H1 (cell line): ENCODE measurements around the gene SLC38A7. TPM values are rescaled to one million over a fixed set of nuclear protein-coding genes. Genes with fewer than 3 reads are reported as not detected.

ENCODE experiments used
- CTCF ChIA-PET: fragments of 300-600 bp; sonication (Branson Sonifier 250); formaldehyde crosslinking; loops from one replicate; lab custom pipeline; 2021; ENCODE audit not compliant: partially characterized antibody; lab: Charles Lee
- POLR2A ChIA-PET: fragments of 300-600 bp; sonication (Branson Sonifier 250); formaldehyde crosslinking; loops from one replicate; lab custom pipeline; 2021; ENCODE audit warnings: inconsistent platforms; ENCODE audit not compliant: partially characterized antibody; lab: Charles Lee
- DNase-seq, 2 experiments: peaks; one replicate each; pipeline versions ENCODE4 v3.0.0 to v3.0.0-alpha.2; 2010 to 2022; ENCODE audit warnings: low spot score in 2 of 2, low read depth in 1 of 2, mixed read lengths in 1 of 2
- FAIRE-seq: peaks from 2 replicates; lab custom pipeline; 2011; peaks lifted over from hg19 to GRCh38; lab: Jason Lieb, UNC
- H2AFZ ChIP-seq: 2 replicates; pipeline ENCODE4 v1.8.1; 2012; ENCODE audit warnings: low read length, inconsistent platforms
- H2AK5ac ChIP-seq: 2 replicates; pipeline ENCODE4 v1.6.1; 2013; ENCODE audit warnings: low read depth, low read length
- H2BK120ac ChIP-seq: replicated peaks from 2 replicates; pipeline ENCODE3; 2013; ENCODE audit warnings: low read depth, low read length, inconsistent platforms
- H2BK12ac ChIP-seq: 2 replicates; pipeline ENCODE4 v1.6.1; 2013; ENCODE audit warnings: low read depth, low read length
- H2BK15ac ChIP-seq: 2 replicates; pipeline ENCODE4 v1.6.1; 2013; ENCODE audit warnings: low read length
- H2BK20ac ChIP-seq: 2 replicates; pipeline ENCODE4 v1.6.1; 2013; ENCODE audit warnings: low read length
- H2BK5ac ChIP-seq: 2 replicates; pipeline ENCODE4 v1.6.1; 2013; ENCODE audit warnings: low read depth, low read length
- H3K14ac ChIP-seq: 2 replicates; pipeline ENCODE4 v1.6.1; 2013; ENCODE audit warnings: inconsistent platforms; ENCODE audit not compliant: insufficient read length
- H3K18ac ChIP-seq: 2 replicates; pipeline ENCODE4 v1.6.1; 2013; ENCODE audit warnings: low read length; ENCODE audit errors: extremely low read depth
- H3K23ac ChIP-seq: 2 replicates; pipeline ENCODE4 v1.6.1; 2013; ENCODE audit warnings: inconsistent platforms; ENCODE audit not compliant: insufficient read length
- H3K23me2 ChIP-seq: 2 replicates; pipeline ENCODE4 v1.6.1; 2013; ENCODE audit warnings: low read depth, low read length
- H3K27ac ChIP-seq: 2 replicates; pipeline ENCODE4 v1.6.1; 2011; ENCODE audit warnings: low read depth, low read length, inconsistent platforms
- H3K27me3 ChIP-seq, 4 experiments: replicated peaks in 1 of 4; 1 replicate in 1 of 4; 2 replicates in 3 of 4; pipeline versions ENCODE4 v1.6.1 to v1.8.1; 2011 to 2013; ENCODE audit warnings: low read length in 3 of 4, mild to moderate bottlenecking in 3 of 4, inconsistent platforms in 2 of 4, mixed read lengths in 2 of 4, moderate library complexity in 1 of 4; ENCODE audit not compliant: control insufficient read depth in 3 of 4, insufficient read depth in 3 of 4; ENCODE audit errors: extremely low read depth in 1 of 4
- H3K36me3 ChIP-seq, 4 experiments: 2 replicates each; pipeline versions ENCODE4 v1.6.1 to v1.8.1; 2011 to 2013; ENCODE audit warnings: mild to moderate bottlenecking in 4 of 4, low read length in 3 of 4, moderate library complexity in 2 of 4, control low read depth in 1 of 4, inconsistent platforms in 1 of 4; ENCODE audit not compliant: insufficient read depth in 4 of 4, control insufficient read depth in 2 of 4
- H3K4ac ChIP-seq: replicated peaks from 2 replicates; pipeline ENCODE3; 2013; ENCODE audit warnings: low read length, low read depth, mixed read lengths, inconsistent platforms; ENCODE audit not compliant: insufficient read length
- H3K4me1 ChIP-seq, 4 experiments: replicated peaks in 1 of 4; 1 replicate in 1 of 4; 2 replicates in 3 of 4; pipeline versions ENCODE4 v1.6.1 to v1.8.1; 2011 to 2013; ENCODE audit warnings: low read length in 3 of 4, inconsistent platforms in 2 of 4, mixed read lengths in 1 of 4; ENCODE audit not compliant: insufficient read depth in 4 of 4, control insufficient read depth in 3 of 4
- H3K4me2 ChIP-seq, 2 experiments: 2 replicates each; pipeline versions ENCODE4 v1.6.1 to v1.8.1; 2011 to 2013; ENCODE audit warnings: low read depth in 2 of 2, low read length in 2 of 2, control low read depth in 1 of 2, inconsistent platforms in 1 of 2, mild to moderate bottlenecking in 1 of 2; ENCODE audit not compliant: insufficient read depth in 1 of 2
- H3K4me3 ChIP-seq, 4 experiments: fragments of 200-600, 300-600 bp in 1 of 4; sonication (generic), shearing (Covaris generic), sonication (Bioruptor Twin) in 1 of 4; 2 replicates each; pipeline versions ENCODE4 v1.5.1 to v1.8.1; 2011 to 2016; ENCODE audit warnings: low read length in 4 of 4, low read depth in 3 of 4, control low read depth in 2 of 4, inconsistent platforms in 2 of 4, mild to moderate bottlenecking in 2 of 4, mixed read lengths in 1 of 4, moderate library complexity in 1 of 4; ENCODE audit not compliant: insufficient read depth in 2 of 4; ENCODE audit errors: extremely low read depth in 1 of 4
- H3K56ac ChIP-seq: replicated peaks from 2 replicates; pipeline ENCODE3; 2013; ENCODE audit warnings: low read depth, mild to moderate bottlenecking, mixed read lengths, low read length, inconsistent platforms; ENCODE audit not compliant: insufficient read length
- H3K79me1 ChIP-seq: 2 replicates; pipeline ENCODE4 v1.6.1; 2013; ENCODE audit warnings: low read depth, low read length, control low read depth
- H3K79me2 ChIP-seq, 2 experiments: 2 replicates each; pipeline versions ENCODE4 v1.6.1 to v1.8.1; 2012 to 2013; ENCODE audit warnings: low read length in 2 of 2, mild to moderate bottlenecking in 2 of 2, inconsistent platforms in 1 of 2; ENCODE audit not compliant: insufficient read depth in 2 of 2, control insufficient read depth in 1 of 2
- H3K9ac ChIP-seq, 4 experiments: replicated peaks in 1 of 4; 1 replicate in 1 of 4; 2 replicates in 3 of 4; pipeline versions ENCODE4 v1.6.1 to v1.8.1; 2011 to 2013; ENCODE audit warnings: low read depth in 3 of 4, low read length in 3 of 4, control low read depth in 2 of 4, mild to moderate bottlenecking in 2 of 4, moderate library complexity in 2 of 4, inconsistent platforms in 1 of 4; ENCODE audit errors: extremely low read depth in 1 of 4
- H3K9me3 ChIP-seq, 2 experiments: 2 replicates each; pipeline versions ENCODE4 v1.6.1 to v1.8.1; 2012 to 2013; ENCODE audit warnings: mild to moderate bottlenecking in 2 of 2, moderate library complexity in 2 of 2, control low read depth in 1 of 2, inconsistent platforms in 1 of 2, low read depth in 1 of 2, low read length in 1 of 2, mixed read lengths in 1 of 2; ENCODE audit not compliant: insufficient read depth in 2 of 2
- H4K20me1 ChIP-seq, 2 experiments: replicated peaks in 1 of 2; 2 replicates each; pipeline versions ENCODE3 to v1.8.1; 2011 to 2013; ENCODE audit warnings: inconsistent platforms in 2 of 2, low read length in 2 of 2, mild to moderate bottlenecking in 1 of 2; ENCODE audit not compliant: insufficient read depth in 2 of 2, control insufficient read depth in 1 of 2
- H4K5ac ChIP-seq: 2 replicates; pipeline ENCODE4 v1.6.1; 2013; ENCODE audit warnings: low read length, low read depth, mixed read lengths, inconsistent platforms; ENCODE audit not compliant: insufficient read length
- H4K8ac ChIP-seq: 2 replicates; pipeline ENCODE4 v1.8.0; 2013; ENCODE audit warnings: mild to moderate bottlenecking, moderate library complexity, low read length, inconsistent platforms; ENCODE audit not compliant: insufficient read depth; ENCODE audit errors: extremely low read depth
- H4K91ac ChIP-seq: replicated peaks from 2 replicates; pipeline ENCODE3; 2013; ENCODE audit warnings: low read length, mixed read lengths, inconsistent platforms; ENCODE audit not compliant: insufficient read length
- ASH2L ChIP-seq: fragments of 200-600, 300-600 bp; sonication (generic); IDR thresholded peaks from one replicate; pipeline ENCODE4 v1.7.1; 2017; ENCODE audit warnings: low read length
- BRCA1 ChIP-seq: IDR thresholded peaks from 2 replicates; pipeline ENCODE4 v1.6.1; 2012; ENCODE audit warnings: low read depth, low read length, improper control_type of control experiment
- CEBPB ChIP-seq: IDR thresholded peaks from 2 replicates; pipeline ENCODE4 v1.6.1; 2012; ENCODE audit warnings: low read depth, low read length
- CHD2 ChIP-seq: IDR thresholded peaks from 2 replicates; pipeline ENCODE4 v1.6.1; 2012; ENCODE audit warnings: low read length, improper control_type of control experiment
- EP300 ChIP-seq, 2 experiments: IDR thresholded peaks; 1 replicate in 1 of 2; 2 replicates in 1 of 2; pipeline ENCODE4 v1.6.1; 2011 to 2012; ENCODE audit warnings: low read depth in 2 of 2, low read length in 2 of 2, mild to moderate bottlenecking in 2 of 2, borderline replicate concordance in 1 of 2, inconsistent platforms in 1 of 2, moderate library complexity in 1 of 2
- KDM5A ChIP-seq: fragments of 200-600 bp; IDR thresholded peaks from 2 replicates; pipeline ENCODE4 v1.7.1; 2012; ENCODE audit warnings: mild to moderate bottlenecking, low read length, inconsistent platforms, mixed read lengths
- MAFK ChIP-seq: IDR thresholded peaks from 2 replicates; pipeline ENCODE4 v1.6.1; 2012; ENCODE audit warnings: low read depth, mild to moderate bottlenecking, improper control_type of control experiment, low read length
- TAF1 ChIP-seq: IDR thresholded peaks from 2 replicates; pipeline ENCODE4 v1.6.1; 2011; ENCODE audit warnings: mild to moderate bottlenecking, low read depth, low read length
- WGBS, 2 experiments: shearing (Covaris generic) in 1 of 2; methylation state at CpG; one replicate each; pipeline versions ENCODE4 v1.1.6 to v1.1.7; 2013 to 2015; ENCODE audit warnings: low lambda C conversion rate in 2 of 2, mixed read lengths in 2 of 2, inconsistent platforms in 1 of 2, low coverage in 1 of 2, missing lambda C conversion rate in 1 of 2; ENCODE audit not compliant: insufficient replicate concordance in 2 of 2, insufficient coverage in 1 of 2, insufficient read length in 1 of 2; ENCODE audit errors: extremely low coverage in 1 of 2, missing lambda C conversion rate in 1 of 2; 5-methylcytosine and 5-hydroxymethylcytosine counted together
- polyA plus RNA-seq, 7 experiments: library from polyadenylated mRNA; depleted of rRNA in 3 of 7; stranded (reverse) in 5 of 7; unstranded in 2 of 7; fragments of >200 nt in 5 of 7; fragments of 200-250 nt in 2 of 7; gene quantifications; 1 replicate in 5 of 7; 2 replicates in 1 of 7; 4 replicates in 1 of 7; pipeline versions ENCODE4 v1.2.1 to v1.2.3, GENCODE V29; 2011 to 2013; ENCODE audit warnings: missing spikeins in 2 of 7, mixed read lengths in 2 of 7
- total RNA-seq: library from RNA; stranded (reverse); fragmentation: NEBNext Ultra II Directional; extraction: Animal tissue kit (Norgen Biotek cat#: 25700); gene quantifications from 2 replicates; pipeline ENCODE4 v1.2.1, GENCODE V29; 2021

SLC38A7 gene
- total and polyA plus RNA-seq, 2 of the 8 experiments (the other 6 are each of a cell fraction or from before 2014, with no cell fraction given), result 26.7 to 28.0 TPM

DNA sequence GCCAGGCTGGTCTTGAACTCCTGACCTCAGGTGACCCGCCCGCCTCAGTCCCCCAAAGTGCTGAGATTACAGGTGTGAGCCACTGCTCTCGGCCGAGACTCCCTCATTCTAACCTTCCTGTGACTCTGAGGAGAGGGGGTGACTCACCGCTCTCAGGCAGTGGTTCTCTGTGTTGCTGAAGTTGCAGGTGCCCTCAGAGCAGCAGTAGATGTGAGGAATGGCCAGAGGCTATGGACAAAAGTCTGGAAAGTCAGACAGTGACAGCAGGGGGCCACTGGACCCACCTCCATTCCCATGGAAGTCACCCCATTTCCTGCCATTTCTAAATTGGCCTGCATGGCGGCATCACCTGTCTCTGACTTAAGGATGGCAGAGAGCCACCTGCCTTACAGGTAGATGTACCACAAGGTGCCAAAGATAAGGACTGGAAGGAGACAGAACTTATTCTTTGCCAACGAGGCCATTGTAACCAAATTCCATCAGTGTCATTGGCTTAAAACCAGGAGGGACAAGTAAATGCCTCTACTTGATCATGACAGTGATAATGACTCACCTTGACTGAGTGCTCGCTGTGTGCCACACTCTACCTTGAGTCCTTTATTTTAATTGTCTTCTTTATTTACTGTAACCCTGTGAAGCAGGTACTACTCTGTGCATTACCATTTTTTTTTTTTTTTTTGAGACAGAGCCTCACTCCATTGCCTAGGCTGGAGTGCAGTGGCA lies 39.6 kb downstream of the SLC38A7 start:
- no peak for FAIRE-seq
- no peak overlapping the region for H2BK20ac ChIP-seq
- POLR2A ChIA-PET, result no interaction called here

More for the DNA sequence above, 39.6 kb downstream of the SLC38A7 start:
- Histone ChIP-seq H3K4me2 (no peak overlapping the region), H3K27me3 (no peaks in the 10 kb centered on the region), H3K9me3 (no peaks in the 10 kb centered on the region), H2BK12ac (no peak overlapping the region), H3K4ac (no peak overlapping the region), H3K79me2 (no peaks in the 10 kb centered on the region), H3K4me1 (no peaks in the 10 kb centered on the region; a peak in 1 of 7 replicates), H2BK120ac (no peak overlapping the region), H4K5ac (no peak overlapping the region), H2BK5ac (no peak overlapping the region), H3K27ac (no peak overlapping the region), H3K36me3 (no peaks in the 10 kb centered on the region), H3K18ac (no peak overlapping the region), H3K56ac (no peak overlapping the region), H3K14ac (no peak overlapping the region)
- 90% methylated on average over 8 of the region's 8 CpGs; no CpG with 5 or more reads in 1 of the 2 experiments for WGBS, 2 experiments
- TF ChIP-seq CEBPB, result no peak
- TF ChIP-seq MAFK, result no peak
- no peak for TF ChIP-seq BRCA1
- no peak for TF ChIP-seq ASH2L
- no peak for TF ChIP-seq KDM5A
- TF ChIP-seq EP300 (IDR thresholded peaks at IDR 0.05; ENCODE audit: borderline replicate concordance in 1 of 2, low read depth in 2 of 2, low read length in 2 of 2), result no peak
- no peak for TF ChIP-seq TAF1
- TF ChIP-seq CHD2, result no peak
- TF ChIP-seq, all 59 proteins: peak for 0
- DNase-seq, result no peak
- Histone ChIP-seq H4K91ac (no peak overlapping the region), H4K20me1 (no peaks in the 10 kb centered on the region), H3K79me1 (no peaks in the 10 kb centered on the region), H3K23me2 (peaks cover 2% of the 10 kb centered on the region; the same call in 1 of the 2 replicates), H2BK15ac (no peak overlapping the region), H3K23ac (no peak overlapping the region), H4K8ac (no peak overlapping the region), H3K9ac (no peak overlapping the region), H2AFZ (no peak overlapping the region), H3K4me3 (no peak overlapping the region), H2AK5ac (no peak overlapping the region)
- CTCF ChIA-PET, result interaction anchor here (0.6 to 0.7 kb wide), 2 partner anchors 27 to 609 kb away, joined by 3 read pairs; no protein-coding TSS in a partner anchor
